GM19328 (cell line): ENCODE results near the gene PCDH10.
A peak's percentile ranks its signal among the peaks of the same experiment; 100 is the strongest.

ENCODE experiments used
- ATAC-seq: cut with Tn5 transposase; IDR thresholded peaks from one replicate; pipeline ENCODE4 v1.9.1; 2021; ENCODE audit warnings: mild to moderate bottlenecking, moderate library complexity; ENCODE audit not compliant: unreplicated experiment

Gene PCDH10, protein sequence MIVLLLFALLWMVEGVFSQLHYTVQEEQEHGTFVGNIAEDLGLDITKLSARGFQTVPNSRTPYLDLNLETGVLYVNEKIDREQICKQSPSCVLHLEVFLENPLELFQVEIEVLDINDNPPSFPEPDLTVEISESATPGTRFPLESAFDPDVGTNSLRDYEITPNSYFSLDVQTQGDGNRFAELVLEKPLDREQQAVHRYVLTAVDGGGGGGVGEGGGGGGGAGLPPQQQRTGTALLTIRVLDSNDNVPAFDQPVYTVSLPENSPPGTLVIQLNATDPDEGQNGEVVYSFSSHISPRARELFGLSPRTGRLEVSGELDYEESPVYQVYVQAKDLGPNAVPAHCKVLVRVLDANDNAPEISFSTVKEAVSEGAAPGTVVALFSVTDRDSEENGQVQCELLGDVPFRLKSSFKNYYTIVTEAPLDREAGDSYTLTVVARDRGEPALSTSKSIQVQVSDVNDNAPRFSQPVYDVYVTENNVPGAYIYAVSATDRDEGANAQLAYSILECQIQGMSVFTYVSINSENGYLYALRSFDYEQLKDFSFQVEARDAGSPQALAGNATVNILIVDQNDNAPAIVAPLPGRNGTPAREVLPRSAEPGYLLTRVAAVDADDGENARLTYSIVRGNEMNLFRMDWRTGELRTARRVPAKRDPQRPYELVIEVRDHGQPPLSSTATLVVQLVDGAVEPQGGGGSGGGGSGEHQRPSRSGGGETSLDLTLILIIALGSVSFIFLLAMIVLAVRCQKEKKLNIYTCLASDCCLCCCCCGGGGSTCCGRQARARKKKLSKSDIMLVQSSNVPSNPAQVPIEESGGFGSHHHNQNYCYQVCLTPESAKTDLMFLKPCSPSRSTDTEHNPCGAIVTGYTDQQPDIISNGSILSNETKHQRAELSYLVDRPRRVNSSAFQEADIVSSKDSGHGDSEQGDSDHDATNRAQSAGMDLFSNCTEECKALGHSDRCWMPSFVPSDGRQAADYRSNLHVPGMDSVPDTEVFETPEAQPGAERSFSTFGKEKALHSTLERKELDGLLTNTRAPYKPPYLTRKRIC

GRCh38 chr4:133148690-133149363, at the start of gene PCDH10:
Gene PCDH10 (plus strand): TSS chr4:133149294. CDS start chr4:133150141, 847 bp downstream.
- peak; percentile 62 for ATAC-seq

DNA sequence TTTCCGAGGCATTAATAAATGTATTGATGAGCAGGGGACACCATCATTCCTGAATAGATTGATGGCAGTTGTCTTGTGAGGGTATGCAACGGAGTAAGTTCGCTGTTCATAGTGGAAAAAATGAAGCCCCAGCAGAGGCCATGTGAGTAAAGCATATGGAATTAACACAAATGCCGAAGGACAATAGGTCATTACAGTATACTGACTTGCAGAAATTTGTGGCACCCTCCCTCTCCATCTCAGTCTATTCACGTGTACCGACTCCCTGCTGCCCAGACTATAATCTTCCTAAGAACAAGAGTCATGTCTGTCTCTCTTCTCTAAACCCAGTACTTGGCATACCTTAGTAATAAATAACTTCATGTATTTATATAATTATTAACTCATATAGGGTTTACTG, 47.1 kb upstream of the PCDH10 start:
- ATAC-seq: no peak

DNA sequence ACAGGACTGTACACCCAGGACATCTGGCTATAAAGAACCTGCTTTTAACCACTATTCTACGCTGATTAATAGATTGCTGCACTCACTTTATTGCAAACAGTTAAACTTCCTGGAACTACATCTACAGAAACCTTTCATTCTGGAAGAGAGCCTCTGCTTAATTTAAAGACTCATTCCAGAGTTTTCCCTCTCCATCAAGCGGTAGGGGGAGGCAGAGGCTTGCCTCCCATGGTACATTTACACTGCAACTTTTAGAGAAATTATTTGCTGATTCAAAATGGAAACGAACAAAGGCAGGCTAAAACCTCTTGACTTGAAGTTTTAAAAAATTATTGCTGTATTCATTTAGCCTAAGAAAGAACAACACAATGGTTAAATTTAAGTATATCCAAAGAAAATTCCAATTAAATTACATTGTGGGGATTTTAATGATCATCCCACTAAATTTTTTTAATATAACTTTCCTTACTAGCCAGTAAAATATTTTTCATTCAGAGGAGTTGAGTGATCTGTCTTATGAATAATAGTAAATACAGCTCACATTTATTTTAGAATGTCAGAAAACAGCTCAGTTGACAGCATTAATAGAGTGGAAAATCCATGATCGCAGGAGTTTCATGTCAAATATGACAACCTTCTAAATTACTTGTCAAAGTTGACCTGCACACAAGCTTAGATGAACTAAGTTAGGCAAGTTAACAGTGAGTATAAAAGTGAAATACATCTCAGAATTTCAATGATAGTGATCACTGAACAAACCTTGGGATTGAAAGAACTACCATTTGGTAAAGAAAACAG, 46.3 kb upstream of the PCDH10 start:
- ATAC-seq: no peak

DNA sequence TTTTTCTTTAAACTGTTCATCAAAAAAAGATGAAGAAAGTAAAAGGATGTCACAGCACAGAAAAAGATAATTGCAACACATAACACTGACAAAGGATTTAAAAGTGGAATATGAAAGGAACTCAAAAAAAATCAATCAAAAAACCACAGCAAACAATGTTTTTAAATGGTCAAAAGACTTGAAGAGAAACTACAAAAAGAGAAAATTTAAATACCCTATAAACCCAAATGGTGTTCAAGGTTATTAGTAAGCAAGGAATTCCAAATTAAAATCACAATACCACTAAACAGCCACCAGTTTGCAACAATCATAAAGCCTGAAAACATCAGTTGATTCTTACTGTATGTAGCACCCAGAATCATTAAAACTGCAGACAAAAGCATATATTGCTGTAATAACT, 36.5 kb upstream of the PCDH10 start:
- ATAC-seq: no peak

DNA sequence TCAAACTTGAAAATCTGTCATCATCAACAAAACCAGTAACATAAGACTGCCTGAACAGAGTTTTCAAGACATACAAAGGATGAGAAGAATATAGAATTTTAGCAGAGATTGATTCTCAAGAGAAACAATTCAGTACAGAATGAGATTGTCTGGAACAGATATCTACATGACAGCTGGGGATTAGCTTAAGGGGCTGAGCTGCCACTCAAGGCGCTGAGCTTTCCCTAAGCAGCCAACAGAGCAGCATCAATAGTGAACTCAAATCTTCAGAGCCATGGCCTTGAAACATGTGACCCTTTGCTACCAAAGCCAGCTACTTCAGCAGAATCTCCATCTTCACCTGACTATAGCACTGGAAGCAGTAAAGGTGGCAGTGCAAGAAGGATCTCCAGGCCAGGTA, 24.3 kb upstream of the PCDH10 start:
- no peak for ATAC-seq

DNA sequence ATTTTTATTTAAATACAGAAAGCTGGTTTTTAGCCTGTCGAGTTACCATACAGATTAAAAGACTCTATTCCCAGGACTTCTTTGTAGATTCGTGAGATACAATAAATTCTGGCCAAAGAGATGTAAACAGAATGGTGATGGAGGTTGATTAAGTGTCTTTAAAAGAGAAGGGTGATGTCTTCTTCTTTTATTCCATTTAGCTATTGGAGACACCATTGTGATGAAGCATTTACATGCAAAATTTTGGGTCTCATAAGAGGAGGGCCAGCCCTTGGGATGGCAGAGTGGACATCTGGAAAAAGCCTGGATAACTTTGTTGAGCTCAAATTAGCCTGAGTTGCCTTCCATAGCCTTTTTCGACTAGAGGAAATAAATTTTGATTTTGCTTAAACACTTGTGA, 21.6 kb upstream of the PCDH10 start:
- no peak for ATAC-seq

DNA sequence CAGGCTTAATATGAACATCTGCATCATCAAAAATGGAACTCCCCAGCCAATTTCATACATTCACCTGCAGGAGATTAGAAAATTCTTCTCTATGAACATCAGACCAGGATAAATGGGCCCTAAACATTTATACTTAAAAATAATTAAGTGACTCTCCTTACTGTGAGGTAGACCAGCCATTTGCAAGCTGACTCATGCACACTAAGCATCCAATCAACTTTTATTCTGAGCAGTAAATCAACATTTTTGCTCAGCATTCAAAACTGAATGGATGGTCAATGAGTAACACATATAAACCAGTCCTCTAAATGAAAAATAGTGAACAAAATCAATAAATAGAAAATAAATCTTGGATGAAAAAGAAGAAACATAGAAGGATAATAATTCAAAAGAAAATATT, 19.9 kb upstream of the PCDH10 start:
- ATAC-seq: no peak

- ATAC-seq: no peak
Measured at GRCh38 chr4:133130171-133130570, 18.9 kb upstream of the PCDH10 start.

- ATAC-seq: no peak
Measured at GRCh38 chr4:133131829-133132460, 17.1 kb upstream of the PCDH10 start.

DNA sequence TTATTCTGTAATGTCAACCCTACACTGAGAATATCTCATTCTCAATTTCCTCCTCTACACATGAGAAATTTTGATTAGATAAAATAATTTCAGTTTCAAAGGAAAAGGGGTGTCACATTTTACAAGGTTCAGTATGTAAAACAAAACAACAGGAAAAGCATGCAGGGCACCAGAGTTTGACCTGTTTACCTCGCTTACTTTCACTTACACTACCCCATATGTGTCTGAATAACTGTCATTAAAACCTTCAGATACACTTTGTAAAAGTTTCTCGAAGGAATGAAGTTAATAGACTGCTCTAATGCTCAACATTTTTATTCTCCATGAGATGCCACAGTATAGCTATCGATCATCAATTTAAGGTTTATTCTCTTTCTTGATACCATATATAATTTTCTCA, 12.3 kb upstream of the PCDH10 start:
- no peak for ATAC-seq

GRCh38 chr4:133137571-133137970, 11.5 kb upstream of the PCDH10 start:
- no peak for ATAC-seq

DNA sequence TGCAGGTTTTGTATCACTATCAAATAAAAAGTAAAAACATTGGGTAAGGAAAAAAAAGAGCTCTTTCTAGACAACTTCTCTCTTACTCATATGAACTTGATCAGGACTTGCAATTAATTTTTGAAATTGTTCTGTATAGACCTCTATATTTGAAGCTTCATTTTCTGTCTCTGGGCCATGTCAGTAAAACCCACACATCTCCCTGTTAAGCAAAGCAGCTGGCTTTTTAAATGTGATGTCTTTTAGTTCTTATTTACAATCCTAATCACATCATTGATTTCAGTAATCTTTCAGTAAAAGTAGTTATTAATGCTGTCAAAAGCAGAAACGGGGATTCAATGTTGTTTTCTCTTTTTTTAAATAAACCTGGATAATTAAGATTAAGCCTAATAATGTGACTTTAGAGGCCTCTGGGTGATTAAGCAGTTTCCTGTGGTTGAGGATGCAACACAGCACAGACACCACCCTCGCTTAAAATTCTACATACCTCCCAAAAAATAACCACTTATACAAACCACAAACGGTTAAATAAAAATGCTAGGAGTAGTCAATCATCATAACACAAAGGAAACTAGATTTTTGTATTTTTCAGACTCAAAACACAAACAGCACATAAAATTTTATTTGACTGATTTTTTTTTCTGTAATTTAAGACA, 5.2 kb upstream of the PCDH10 start:
- ATAC-seq: no peak

DNA sequence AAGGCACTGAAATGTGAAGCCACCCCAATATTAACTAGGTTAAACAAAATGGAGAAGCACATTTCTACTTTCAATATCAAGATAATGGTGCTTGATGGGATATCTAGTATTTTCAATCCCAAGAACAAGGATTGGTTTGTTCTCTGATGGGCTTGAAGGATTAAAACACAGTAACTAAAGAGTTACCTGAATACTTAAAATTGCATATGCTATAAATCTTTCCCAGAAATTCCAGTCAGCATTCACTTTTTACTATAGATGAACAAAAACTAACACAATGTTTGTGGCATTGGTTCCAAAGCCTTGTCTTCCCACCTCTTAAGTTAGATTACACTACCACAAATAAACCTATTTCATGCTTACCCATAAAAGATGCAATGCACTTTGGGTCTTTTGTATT, 3.9 kb upstream of the PCDH10 start:
- ATAC-seq: no peak

DNA sequence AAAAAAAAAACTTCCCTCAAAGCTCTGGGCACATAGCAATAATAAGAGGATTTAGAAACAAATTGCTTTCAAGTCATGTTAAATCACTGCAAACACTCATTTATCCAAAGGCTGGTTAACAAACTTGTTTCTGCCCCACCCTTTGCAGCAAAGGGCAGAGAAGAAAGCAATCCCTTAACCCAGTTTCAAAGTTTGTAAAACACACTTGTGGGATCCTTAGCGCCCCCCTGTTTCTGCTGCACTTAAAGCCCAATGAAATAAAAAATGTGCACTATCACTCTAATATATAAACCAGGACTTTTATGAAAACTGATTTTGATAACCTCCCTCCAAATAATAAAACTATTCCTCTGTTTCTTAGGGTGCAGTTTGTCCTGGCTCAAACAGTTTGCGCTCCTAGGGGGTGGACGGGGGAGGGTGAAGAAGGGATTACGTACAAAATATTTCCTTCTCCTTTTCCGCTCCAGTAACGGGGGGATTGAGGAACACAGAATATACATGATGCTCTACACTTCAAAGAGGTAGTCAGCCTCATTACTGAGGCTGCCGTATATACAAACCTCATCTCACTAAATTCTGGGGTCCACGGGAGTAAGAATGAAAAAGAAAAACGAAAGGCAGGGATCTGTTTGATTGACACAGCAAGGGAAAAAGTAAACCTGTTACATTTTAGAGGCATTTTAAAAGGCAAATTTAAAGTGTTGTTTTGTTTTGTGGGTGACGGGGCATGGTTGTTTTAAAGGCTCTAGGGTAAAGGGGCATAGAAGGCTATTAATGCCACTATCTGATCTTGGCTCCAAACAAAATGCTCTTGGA, 3.1 kb upstream of the PCDH10 start:
- no peak for ATAC-seq

- ATAC-seq: no peak
Measured at GRCh38 chr4:133146574-133147241, 2.4 kb upstream of the PCDH10 start.

- ATAC-seq: no peak
Measured at GRCh38 chr4:133147286-133147821, 1.7 kb upstream of the PCDH10 start.

DNA sequence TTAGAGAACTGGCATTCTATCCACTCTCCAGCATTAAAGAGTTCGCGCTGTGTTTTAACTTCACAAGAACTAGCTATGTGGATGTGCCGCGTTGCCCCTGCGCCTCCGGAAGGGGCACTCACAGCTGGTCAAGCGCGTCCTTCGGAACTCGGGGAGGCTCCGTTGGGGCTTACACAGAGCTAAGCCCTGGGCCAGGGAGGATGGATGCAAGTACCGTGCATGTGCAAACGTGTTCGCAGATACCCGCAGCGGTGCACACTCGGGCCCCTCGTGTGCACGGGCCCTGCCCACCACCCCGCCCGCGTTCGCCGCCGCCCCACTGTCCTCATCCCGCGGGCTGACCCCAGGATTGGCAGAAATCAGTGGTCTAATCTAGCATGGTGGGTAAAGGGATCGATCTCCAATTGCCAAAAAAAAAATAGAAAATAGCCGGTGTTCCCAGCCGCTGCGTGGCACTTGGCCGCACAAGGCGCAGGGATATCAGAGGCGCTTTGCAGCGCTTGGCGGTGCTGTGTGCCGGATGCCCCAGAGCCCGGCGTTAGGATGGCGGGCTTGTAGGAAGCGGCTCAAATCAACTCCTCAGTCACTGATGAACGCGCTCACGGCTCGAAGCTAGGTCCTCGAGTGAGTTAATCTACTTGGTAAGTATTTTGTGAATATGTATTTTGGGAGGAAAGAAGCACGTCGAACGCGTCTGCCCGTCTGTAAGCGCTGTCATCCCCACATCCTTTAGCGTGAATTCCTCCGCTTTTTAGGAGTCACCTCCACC, 989 bp upstream of the PCDH10 start:
- no peak for ATAC-seq
